HG02642 (cell line): ENCODE results near the gene ADCY7.
"Not testable (repeated sequence)": the region's sequence is repeated elsewhere in the genome, so short reads cannot be mapped to it uniquely, and the experiment has no call there.

Source experiments
- ATAC-seq: cut with Tn5 transposase; IDR thresholded peaks from one replicate; pipeline ENCODE4 v1.9.1; 2021; ENCODE audit warnings: mild to moderate bottlenecking; ENCODE audit not compliant: unreplicated experiment, poor library complexity

The ADCY7 gene

GRCh38 chr16:50329446-50330189, 63.3 kb downstream of the ADCY7 start:
- no peak for ATAC-seq

GRCh38 chr16:50331570-50331969, 65.2 kb downstream of the ADCY7 start:
- no peak for ATAC-seq

GRCh38 chr16:50332599-50332998, 66.2 kb downstream of the ADCY7 start:
- ATAC-seq, result no peak

DNA sequence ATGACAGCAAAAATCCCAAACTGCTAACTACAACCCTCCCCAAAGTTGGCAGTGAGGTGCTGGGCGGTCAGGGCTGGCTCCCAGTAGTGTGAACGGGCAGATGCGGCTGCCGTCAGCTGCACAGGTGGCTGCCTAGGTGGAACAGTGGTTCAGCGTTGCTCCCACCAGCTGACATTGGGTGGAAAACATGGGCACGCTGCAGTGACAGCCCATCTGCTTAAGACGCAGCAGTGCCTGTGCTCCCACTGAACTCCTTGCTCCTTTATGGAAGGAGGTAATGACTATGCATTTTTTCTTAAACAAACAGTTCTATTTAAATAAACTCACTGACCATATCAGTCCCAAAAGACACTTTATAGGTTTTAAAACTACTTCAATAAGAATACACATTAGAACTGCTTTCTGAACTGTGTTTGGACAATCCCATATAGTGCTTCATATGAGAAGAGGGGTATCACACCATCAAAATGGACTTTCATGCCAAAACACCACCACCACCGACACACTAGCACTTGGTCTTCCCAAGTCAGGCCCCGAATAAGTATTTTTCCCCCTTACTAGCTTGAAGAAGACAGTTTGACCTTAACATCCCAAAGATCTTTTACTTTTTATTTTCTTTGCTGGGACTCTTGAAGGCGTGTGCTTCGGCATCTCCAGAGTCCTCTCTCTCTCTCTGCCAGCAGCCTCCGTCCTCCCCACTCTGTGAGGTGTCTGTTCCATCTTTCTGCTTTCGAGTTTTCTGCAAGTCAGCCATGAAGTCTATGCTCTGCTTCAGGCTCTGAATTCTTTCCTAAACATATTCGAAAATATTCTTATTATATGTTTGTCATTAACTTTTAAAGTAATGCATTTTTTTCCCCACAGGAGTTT, 68.0 kb downstream of the ADCY7 start:
- no peak for ATAC-seq

GRCh38 chr16:50335196-50335958, 69.0 kb downstream of the ADCY7 start:
- ATAC-seq, result no peak

DNA sequence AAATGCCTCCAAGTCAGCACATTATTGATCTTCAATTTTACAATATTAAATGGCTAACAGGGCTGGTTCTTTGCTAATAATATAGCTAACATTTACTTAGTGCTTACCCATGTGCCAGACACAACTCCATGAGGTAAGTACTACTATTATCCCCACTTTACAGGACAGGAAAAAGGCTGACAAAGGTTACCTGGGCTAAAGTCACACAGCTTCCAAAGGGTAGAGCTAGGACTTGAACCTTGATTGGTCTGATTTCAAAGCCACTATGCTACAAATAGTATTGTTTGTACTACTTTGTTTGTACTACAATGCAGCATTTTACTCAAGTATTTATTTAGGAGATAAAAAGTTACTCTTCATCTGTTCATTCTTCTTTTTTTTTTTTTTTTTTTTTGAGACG, 70.5 kb downstream of the ADCY7 start:
- no peak for ATAC-seq

DNA sequence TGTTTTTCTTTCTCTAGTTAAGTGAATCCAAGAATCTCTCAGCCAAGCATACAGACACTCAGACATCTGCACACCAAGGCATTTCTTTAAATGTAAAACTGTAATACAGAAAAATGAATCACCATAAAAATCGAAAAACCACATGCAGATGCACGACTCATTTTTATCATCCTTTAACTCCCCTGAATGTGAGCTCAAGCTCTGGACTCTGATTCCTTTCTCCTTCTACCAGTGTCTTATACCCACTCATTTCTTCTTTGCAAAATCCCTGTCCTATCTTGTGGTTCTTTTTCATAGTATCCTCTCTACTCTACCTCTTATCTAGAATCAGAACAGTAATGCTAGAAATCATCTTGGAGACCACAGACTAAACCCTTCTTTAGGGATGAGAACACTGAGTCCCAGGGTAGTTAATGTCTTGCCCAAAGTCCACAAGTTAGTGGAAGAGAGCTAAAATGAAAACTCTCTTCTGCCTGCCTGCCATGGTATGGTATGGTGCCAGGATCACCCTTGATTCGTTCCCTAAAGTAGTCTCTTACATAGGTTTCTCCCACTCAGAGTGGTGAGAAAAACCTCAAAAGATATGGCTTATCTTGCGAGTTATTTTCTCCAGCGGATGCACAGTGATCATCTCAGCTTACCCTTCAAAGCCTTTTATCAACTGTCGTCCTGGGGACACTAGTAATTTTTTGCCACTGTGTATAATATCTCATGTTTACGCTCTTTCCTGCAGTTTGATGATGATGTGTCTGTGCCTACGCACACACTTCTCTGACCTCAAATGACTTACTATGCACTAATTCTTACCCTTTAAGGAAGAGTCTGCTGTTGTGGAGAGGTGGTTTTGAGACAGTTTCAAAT, 72.2 kb downstream of the ADCY7 start:
- ATAC-seq, result no peak

GRCh38 chr16:50340578-50340977, 74.2 kb downstream of the ADCY7 start:
- ATAC-seq, result no peak

- not testable (repeated sequence) for ATAC-seq
Observed at GRCh38 chr16:50343566-50343965, 77.2 kb downstream of the ADCY7 start.

DNA sequence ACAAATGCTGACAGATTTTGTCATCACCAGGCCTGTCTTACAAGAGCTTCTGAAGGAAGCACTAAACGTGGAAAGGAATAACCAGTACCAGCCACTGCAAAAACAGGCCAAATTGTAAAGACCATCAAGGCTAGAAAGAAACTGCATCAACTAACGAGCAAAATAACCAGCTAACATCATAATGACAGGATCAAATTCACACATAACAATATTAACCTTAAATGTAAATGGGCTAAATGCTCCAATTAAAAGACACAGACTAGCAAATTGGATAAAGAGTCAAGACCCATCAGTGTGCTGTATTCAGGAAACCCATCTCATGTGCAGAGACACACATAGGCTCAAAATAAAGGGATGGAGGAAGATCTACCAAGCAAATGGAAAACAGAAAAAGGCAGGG, 78.9 kb downstream of the ADCY7 start:
- not testable (repeated sequence) for ATAC-seq

DNA sequence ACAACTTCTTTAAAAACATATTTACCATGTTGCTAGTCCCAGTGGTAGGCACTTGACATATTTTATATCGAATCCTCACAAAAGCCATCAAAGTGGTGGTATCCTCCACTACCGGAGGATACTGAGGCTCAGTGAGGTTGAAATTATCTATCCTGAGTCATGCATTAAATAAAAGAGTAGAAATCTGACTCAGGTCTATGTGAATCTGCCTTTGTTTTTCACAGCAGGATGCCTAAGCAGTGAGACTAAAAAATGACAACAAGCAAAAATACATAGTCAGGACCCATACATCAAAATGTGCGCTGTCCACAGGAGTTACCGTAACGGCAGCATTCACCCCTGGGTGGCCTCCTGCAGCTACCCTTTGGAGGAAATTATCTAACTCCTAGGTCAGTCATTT, 84.8 kb downstream of the ADCY7 start:
- no peak for ATAC-seq

GRCh38 chr16:50351952-50352351, 85.6 kb downstream of the ADCY7 start:
- ATAC-seq, result no peak

- no peak for ATAC-seq
Observed at GRCh38 chr16:50354082-50354481, 87.7 kb downstream of the ADCY7 start.

DNA sequence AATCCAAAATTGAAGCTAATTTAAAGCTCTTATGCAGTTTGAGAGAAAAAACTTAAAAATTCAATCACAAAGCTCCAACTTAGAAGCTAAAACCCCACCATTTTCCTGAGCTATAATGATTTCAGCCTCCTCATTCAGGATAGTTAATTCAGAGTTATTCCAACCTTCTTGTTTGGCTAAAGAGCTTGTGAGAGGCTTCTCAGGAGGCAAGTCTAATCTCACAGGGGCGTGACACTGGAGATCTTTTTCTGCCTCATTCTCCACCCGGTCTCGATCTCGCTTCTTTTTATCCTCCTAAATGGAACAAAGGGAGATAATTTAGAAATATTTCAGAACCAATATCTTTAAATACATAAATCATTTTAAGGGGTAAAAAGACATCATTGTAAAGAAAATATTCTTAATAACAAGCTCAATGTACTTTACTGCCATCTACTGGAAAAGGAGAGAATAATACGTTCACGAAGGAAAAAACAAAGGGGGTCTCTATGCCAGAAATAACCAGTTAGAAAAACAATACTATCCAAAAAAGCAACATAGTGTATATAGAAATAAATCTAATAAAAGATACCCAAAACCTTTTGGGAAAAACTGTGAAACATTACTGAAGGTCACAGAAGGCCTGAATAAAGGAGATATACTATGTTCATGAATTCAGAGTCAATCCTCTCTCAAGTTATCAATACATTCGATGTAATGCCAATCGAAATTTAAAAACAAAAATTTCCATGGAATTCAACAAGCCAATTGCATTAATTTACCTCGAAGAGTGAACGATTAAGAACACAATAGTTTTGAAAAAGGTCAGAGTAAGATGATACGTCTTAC, 88.5 kb downstream of the ADCY7 start:
- ATAC-seq, result no peak

GRCh38 chr16:50359626-50360025, 93.3 kb downstream of the ADCY7 start:
- ATAC-seq, result no peak

- ATAC-seq, result no peak
Observed at GRCh38 chr16:50360033-50360778, 93.9 kb downstream of the ADCY7 start.

DNA sequence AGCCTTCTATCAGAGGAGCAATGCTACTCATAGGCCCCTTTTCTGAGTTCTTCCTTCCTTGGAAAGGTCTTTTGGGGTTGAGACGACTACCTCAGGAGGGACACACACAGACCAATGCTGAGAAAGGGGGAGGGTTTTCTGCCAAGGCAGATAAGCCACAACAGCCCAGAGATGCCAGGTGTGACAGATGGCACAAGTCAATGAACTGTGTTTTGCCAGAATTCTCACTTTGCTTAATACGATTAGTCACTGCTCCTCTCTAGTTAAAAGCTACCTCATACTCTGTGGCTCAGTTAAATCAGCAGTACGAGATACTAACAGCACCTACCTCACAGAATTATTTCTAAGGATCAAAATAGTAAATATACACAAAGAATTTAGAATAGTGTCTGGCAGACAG, 94.4 kb downstream of the ADCY7 start:
- ATAC-seq, result no peak

DNA sequence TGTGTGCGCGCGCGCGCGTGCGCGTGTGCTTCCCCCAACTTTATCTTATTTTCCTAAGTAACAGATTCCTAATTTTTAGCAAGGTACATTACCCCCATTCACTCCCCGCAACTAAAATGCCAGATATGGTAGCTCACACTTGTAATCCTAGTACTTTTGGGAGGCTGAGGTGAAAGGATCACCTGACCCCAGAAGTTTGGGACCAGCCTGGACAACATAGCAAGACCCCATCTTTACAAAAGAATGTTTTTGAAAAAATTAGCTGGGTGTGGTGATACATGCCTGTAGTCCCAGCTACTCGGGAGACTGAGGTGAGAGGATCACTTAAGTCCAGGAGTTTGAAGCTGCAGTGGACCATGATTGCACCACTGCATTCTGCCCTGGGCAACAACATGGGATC, 97.3 kb downstream of the ADCY7 start:
- no peak for ATAC-seq
